Activated CD8-positive, alpha-beta memory T cell treated with anti-CD3 and anti-CD28 coated beads for 4 hours (primary cell): ENCODE measurements around the gene OS9.

Experiments
- DNase-seq, 2 donors: peaks; one replicate each; pipeline ENCODE4 v3.0.0-alpha.2; 2020; ENCODE audit warnings: low read depth in 2 of 2

OS9 gene

GRCh38 chr12:57767305-57767698, 73.4 kb downstream of the OS9 start:
- DNase-seq: no peak

- DNase-seq: no peak
These were observed 73.9 kb downstream of the OS9 start for GRCh38 chr12:57767876-57768275.

- DNase-seq: no peak
These were observed 75.7 kb downstream of the OS9 start for GRCh38 chr12:57769594-57769993.

- no peak for DNase-seq
These were observed 76.8 kb downstream of the OS9 start for GRCh38 chr12:57770734-57771133.
